T-helper 9 cell (primary cell): ENCODE results near the gene MADCAM1.
"Not testable (repeated sequence)": the region's sequence is repeated elsewhere in the genome, so short reads cannot be mapped to it uniquely, and the experiment has no call there.

Experiments used
- DNase-seq: peaks from one replicate; pipeline ENCODE4 v3.0.0-alpha.2; 2020
- total RNA-seq, 2 donors: gene quantifications; one replicate each; lab custom pipeline; 2026; lab: John Stamatoyannopoulos, UW

The MADCAM1 gene
- total RNA-seq: 0.56 to 0.97 reads per million in 2 donors

- DNase-seq: no peak
These were observed at the start of gene MADCAM1 for GRCh38 chr19:496112-496665. MADCAM1 (plus strand) TSS chr19:496486; CDS start chr19:496500, 14 bp downstream.

DNA sequence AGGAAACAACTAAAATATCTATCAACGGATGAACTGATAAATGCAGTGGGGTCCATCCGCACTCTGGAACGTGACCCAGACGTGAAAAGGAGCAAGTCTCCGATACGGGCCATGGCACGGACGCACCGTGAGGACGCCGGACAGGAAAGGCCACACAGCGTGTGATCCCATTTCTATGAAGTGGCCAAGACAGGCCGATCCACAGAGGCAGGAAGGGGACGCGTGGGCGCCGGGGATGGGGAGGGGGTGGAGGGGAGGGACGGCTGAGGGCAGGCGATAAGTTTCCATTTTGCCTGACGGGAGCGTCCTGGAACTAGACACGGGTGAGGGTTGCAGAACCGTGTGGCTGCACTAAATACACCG, 49.2 kb upstream of the MADCAM1 start:
- no peak for DNase-seq

DNA sequence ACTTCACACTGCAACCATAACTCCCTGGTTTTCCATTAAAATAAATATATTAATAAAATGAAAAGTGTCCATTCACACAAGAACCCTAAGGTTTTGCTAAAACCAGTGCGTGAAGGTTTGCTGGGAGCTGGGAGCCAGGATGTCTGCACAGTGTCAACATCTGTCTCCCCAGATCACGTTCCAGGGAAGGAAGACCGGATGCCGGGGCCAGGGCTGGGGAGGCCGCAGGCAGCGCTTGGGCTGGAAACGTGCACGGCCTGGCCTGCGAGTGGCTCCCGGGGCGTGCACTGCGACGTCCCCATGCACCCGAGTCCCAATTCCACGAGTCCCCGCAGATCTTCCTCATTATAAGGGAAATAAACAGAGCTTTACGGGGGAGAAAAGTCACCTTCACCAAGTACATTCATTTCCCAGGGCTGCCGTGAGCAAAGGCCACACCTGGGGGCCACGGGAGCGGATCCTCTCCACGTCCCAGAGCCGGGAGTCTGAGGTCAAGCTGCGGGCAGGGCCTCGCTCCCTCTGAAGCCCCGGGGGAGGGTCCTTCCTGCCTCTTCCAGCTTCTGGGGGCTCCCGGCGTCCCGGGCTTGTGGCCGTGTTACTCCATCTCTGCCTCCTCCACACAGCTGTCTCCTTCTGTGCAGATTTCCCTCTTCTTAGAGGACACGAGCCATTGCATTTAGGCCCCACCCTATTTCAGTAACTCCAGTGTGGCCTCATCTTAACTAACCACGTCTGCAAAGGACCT, 48.3 kb upstream of the MADCAM1 start:
- DNase-seq: no peak

GRCh38 chr19:449916-450315, 46.4 kb upstream of the MADCAM1 start:
- DNase-seq: no peak

GRCh38 chr19:450912-451481, 45.3 kb upstream of the MADCAM1 start:
- DNase-seq: not testable (repeated sequence)

GRCh38 chr19:452829-453228, 43.5 kb upstream of the MADCAM1 start:
- DNase-seq: no peak

DNA sequence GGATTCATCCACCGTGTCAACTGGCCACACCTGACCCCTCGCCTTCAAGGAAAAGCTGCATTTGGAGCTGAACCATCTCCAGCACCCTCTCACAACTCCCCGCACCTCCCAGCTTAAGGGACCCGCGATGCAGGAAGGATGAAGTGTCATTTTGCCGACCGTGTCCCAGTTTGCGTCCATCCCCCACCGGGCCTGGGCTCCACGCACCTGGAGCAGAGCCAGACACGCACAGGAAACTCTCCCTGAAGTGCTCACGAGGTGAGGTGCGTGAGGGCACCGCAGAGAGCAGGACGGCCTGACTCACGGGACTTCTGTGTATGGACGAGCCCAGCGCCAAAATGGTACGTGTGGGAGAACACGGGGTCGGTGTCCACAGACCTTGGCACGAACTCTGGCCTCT, 42.7 kb upstream of the MADCAM1 start:
- no peak for DNase-seq

GRCh38 chr19:455031-455705, 41.1 kb upstream of the MADCAM1 start:
- no peak for DNase-seq

- DNase-seq: no peak
These were observed 40.3 kb upstream of the MADCAM1 start for GRCh38 chr19:455851-456546.

DNA sequence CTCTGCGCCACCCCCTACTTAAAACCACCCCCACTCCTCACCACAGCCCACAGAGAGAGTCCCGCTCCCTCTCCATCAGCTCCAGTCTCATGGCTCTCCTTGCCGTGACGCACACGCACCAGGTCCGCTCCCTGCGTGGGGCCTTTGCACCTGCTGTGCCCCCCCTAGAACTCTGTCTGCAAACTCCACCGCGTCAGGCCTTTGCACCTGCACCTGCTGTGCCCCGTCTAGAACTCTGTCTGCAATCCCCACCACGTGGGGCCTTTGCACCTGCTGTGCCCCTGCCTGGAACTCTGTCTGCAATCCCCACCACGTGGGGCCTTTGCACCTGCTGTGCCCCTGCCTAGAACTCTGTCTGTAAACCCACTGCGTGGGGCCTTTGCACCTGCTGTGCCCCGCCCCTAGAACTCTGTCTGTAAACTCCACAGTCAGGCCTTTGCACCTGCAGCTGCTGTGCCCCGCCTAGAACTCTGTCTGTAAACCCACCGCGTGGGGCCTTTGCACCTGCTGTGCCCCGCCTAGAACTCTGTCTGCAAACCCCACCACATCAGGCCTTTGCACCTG, 39.7 kb upstream of the MADCAM1 start:
- no peak for DNase-seq

DNA sequence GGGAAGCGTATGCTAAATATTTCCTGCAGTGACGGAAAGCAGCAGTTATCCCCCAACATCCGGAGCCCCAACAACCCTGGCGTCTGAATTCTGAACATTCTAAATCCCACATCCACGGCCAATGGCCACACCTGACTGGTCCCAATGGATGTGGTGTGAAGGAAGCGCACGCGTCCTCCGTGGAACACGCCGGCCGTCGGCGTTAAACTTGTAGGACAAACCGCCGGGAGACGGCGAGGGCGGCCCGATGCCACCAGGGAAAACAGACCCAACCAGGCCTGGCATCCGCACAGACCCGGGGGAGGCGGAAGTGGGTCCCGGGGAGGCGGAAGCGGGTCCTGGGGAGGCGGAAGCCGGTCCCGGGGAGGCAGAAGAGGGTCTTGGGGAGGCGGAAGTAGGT, 38.6 kb upstream of the MADCAM1 start:
- no peak for DNase-seq

- no peak for DNase-seq
These were observed 37.9 kb upstream of the MADCAM1 start for GRCh38 chr19:458091-459042.

- DNase-seq: no peak
These were observed 36.4 kb upstream of the MADCAM1 start for GRCh38 chr19:459724-460511.

GRCh38 chr19:460877-461720, 35.2 kb upstream of the MADCAM1 start, which contains the start of gene SHC2:
SHC2 (minus strand) TSS chr19:461033; CDS start chr19:460996, 37 bp downstream.
- no peak for DNase-seq

DNA sequence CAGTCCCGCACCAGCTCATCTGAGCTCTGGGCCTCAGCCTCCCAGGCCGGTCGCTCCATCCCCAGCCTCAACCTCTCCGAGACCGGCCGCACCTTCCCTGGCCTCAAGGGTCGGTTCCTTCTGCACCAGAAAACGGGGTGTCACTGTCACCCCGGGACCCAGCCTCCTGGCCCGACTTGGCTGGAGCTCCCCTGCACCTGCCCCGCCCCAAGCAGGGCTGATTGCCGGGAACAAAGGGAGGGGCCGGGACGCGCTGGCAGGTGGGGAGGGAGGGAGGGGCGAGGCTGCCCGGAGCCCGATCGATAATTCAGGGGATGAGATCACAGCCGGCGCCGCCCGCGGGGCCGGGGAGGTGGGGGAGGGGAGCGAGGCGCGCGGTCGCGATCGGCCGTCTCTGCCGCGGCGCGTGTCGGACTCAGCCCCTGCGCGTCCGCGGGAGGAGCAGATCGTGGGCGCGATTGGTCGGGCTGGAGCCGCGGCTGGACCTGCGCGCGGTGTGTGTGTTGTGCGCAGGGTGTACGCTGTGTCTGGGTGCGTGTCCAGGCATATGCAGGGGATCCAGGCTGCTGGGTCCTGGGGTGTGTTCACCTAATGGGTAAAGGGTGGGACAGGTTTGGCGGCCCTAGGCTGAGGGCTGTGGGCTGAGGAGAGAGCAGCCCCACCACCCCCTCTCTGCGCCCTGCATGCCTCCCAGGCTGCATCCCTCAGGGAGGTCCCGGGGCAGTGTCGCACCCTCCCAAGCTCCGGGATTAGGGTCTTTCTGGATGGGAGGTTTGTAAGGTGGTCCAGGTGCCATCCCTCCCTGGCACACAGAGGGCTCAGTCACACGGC, 34.4 kb upstream of the MADCAM1 start:
- no peak for DNase-seq

DNA sequence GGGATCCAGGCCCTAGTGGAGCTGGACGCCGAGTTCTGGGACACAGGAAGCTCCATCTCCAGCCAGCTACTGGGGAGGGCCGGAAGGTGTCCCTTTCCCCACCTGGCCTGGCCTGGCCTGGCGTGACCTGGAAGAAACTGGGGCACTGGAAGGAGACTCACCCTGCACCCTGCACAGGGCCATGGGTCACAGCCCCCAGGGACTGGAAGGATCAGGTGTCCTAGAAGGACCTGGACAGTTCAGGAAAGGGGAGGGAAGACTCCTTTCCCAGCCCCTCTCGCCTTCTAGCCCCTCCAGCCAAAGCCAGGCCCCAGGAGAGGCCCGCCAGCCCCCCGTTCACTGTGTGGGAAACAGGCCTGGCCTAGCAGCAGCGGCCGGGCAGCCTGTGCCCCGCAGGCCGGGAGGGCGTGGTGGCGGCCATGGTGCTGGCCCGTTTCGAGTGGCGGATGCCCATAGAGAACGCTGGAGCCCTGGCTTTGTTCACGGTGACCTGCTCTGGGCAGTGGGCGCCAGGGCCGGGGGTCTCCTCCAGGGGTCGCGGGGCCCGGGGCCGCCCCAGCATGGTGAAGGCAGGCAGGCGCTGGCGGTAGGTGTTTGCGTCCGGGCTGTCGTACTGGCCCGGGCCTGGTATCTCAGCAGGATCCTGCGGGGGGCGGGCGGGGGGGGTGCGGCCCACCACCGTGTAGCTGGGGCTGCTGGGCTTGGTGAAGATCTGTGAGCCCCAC, 32.6 kb upstream of the MADCAM1 start:
- no peak for DNase-seq

DNA sequence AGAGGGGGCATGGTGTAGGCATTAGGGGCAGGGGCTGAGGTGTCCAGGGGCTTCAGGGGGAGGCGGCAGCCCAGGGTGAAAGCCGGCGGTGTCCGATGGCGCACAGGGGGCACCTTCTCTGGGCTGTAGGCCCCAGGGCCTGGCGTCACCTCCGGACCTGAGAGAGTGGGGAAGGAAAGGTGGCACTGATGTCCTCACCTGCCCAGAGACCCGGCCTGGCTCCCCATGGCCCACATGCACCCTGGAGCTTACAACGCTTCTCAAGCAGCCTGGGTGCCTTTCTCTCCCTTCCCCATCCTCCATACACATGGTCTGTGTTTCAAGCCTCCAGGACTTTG, 32.1 kb upstream of the MADCAM1 start:
- no peak for DNase-seq
